B cell (primary cell): ENCODE measurements around the gene WDR5. TPM values are rescaled to one million over a fixed set of nuclear protein-coding genes. Genes with fewer than 3 reads are reported as not detected.

Experiments used
- ATAC-seq: fragments of 200-7000 bp; cut with Tn5 transposase; one replicate; pipeline ENCODE4 v1.10.0; 2021; ENCODE audit warnings: low read depth, mild to moderate bottlenecking, moderate number of reproducible peaks, moderate library complexity
- CTCF ChIA-PET: fragments of 350-600 bp; sonication (Branson Sonifier 250); formaldehyde crosslinking; loops from one replicate; lab custom pipeline; 2021; ENCODE audit warnings: antibody characterized with exemption, inconsistent platforms; lab: Charles Lee
- POLR2A ChIA-PET: fragments of 350-600 bp; sonication (Branson Sonifier 250); formaldehyde crosslinking; loops from one replicate; lab custom pipeline; 2021; ENCODE audit warnings: antibody characterized with exemption; lab: Charles Lee
- DNase-seq: peaks from one replicate; pipeline ENCODE4 v3.0.0; 2013
- H2AFZ ChIP-seq: 2 replicates; pipeline ENCODE4 v1.6.1; 2012; ENCODE audit warnings: mild to moderate bottlenecking, low read depth, low read length; ENCODE audit not compliant: insufficient read depth, poor library complexity, severe bottlenecking
- H3K27ac ChIP-seq, 2 donors: 1 replicate in 1 of 2; 2 replicates in 1 of 2; pipeline ENCODE4 v1.5.1; 2012 to 2013; ENCODE audit warnings: low read length in 2 of 2, mild to moderate bottlenecking in 2 of 2, moderate library complexity in 1 of 2
- H3K27me3 ChIP-seq, 4 experiments: fragments of 200-600 bp in 1 of 4; sonication (generic) in 1 of 4; replicated peaks in 1 of 4; 1 replicate in 2 of 4; 2 replicates in 2 of 4; pipeline versions ENCODE4 v1.6.1 to v1.7.0; 2013 to 2016; ENCODE audit warnings: low read length in 3 of 4, mild to moderate bottlenecking in 2 of 4, mixed read lengths in 1 of 4, moderate library complexity in 1 of 4; ENCODE audit not compliant: insufficient read depth in 4 of 4, control insufficient read depth in 3 of 4; ENCODE audit errors: control extremely low read depth in 1 of 4
- H3K36me3 ChIP-seq, 2 experiments: replicated peaks in 1 of 2; 1 replicate in 1 of 2; 2 replicates in 1 of 2; pipeline versions ENCODE4 v1.6.1 to v1.7.1; 2013; ENCODE audit warnings: low read length in 1 of 2; ENCODE audit not compliant: insufficient read depth in 2 of 2, control insufficient read depth in 1 of 2; ENCODE audit errors: control extremely low read depth in 1 of 2, extremely low read depth in 1 of 2
- H3K4me1 ChIP-seq, 2 donors: fragments of 200-600 bp in 1 of 2; sonication (generic) in 1 of 2; 1 replicate in 1 of 2; 2 replicates in 1 of 2; pipeline versions ENCODE4 v1.5.1 to v1.6.1; 2013 to 2017; ENCODE audit warnings: low read length in 2 of 2; ENCODE audit not compliant: control insufficient read depth in 2 of 2, insufficient read depth in 2 of 2
- H3K4me2 ChIP-seq: replicated peaks from 2 replicates; pipeline ENCODE3; 2012; ENCODE audit warnings: mild to moderate bottlenecking, low read depth, low read length; ENCODE audit not compliant: poor library complexity, severe bottlenecking
- H3K4me3 ChIP-seq, 5 experiments: fragments of 200-600 bp in 1 of 5; sonication (generic) in 1 of 5; 1 replicate in 3 of 5; 2 replicates in 2 of 5; pipeline versions ENCODE4 v1.5.1 to v1.7.0; 2011 to 2016; ENCODE audit warnings: low read length in 4 of 5, mild to moderate bottlenecking in 4 of 5, low read depth in 2 of 5, control low read depth in 1 of 5, moderate library complexity in 1 of 5; ENCODE audit not compliant: insufficient read depth in 1 of 5; ENCODE audit errors: control extremely low read depth in 1 of 5, extremely low read depth in 1 of 5
- H3K79me2 ChIP-seq: fragments of 200-600 bp; sonication (generic); one replicate; pipeline ENCODE4 v1.6.0; 2016; ENCODE audit warnings: low read length; ENCODE audit not compliant: control insufficient read depth, insufficient read depth
- H3K9ac ChIP-seq: fragments of 200-600 bp; sonication (generic); 2 replicates; pipeline ENCODE4 v1.6.1; 2017; ENCODE audit warnings: mild to moderate bottlenecking, low read length, moderate library complexity
- H3K9me3 ChIP-seq, 3 donors: one replicate each; pipeline versions ENCODE4 v1.6.1 to v1.7.1; 2013; ENCODE audit warnings: low read length in 2 of 3; ENCODE audit not compliant: control insufficient read depth in 2 of 3, insufficient read depth in 1 of 3; ENCODE audit errors: control extremely low read depth in 1 of 3
- H4K20me1 ChIP-seq: 2 replicates; pipeline ENCODE4 v1.6.0; 2012; ENCODE audit warnings: mild to moderate bottlenecking, low read length; ENCODE audit not compliant: insufficient read depth, control insufficient read depth, poor library complexity, severe bottlenecking
- H3K27ac Mint-ChIP-seq: one replicate; pipeline ENCODE4 v1.8.0; 2021; ENCODE audit warnings: mixed read lengths
- H3K27me3 Mint-ChIP-seq: one replicate; pipeline ENCODE4 v1.8.0; 2021; ENCODE audit warnings: mixed read lengths
- H3K4me1 Mint-ChIP-seq: one replicate; pipeline ENCODE4 v1.8.0; 2021; ENCODE audit warnings: mixed read lengths
- H3K4me3 Mint-ChIP-seq: one replicate; pipeline ENCODE4 v1.8.0; 2021; ENCODE audit warnings: mixed read lengths
- H3K9me3 Mint-ChIP-seq: one replicate; pipeline ENCODE4 v1.8.0; 2022; ENCODE audit warnings: mixed read lengths; ENCODE audit not compliant: insufficient read depth
- CTCF ChIP-seq: fragments of 200-600 bp; IDR thresholded peaks from one replicate; pipeline ENCODE4 v1.8.0; 2022; ENCODE audit warnings: antibody characterized with exemption, mild to moderate bottlenecking
- EZH2 ChIP-seq: IDR thresholded peaks from 2 replicates; pipeline ENCODE4 v1.6.1; 2012; ENCODE audit warnings: borderline replicate concordance, low read depth, mild to moderate bottlenecking, moderate library complexity, low read length; ENCODE audit not compliant: insufficient read depth, poor library complexity, severe bottlenecking
- WGBS: methylation state at CpG from one replicate; pipeline ENCODE4 v1.1.5; 2013; ENCODE audit warnings: missing lambda C conversion rate; ENCODE audit not compliant: insufficient coverage; 5-methylcytosine and 5-hydroxymethylcytosine counted together
- intact Hi-C: fragments of 100-400 bp; cut with micrococcal nuclease; formaldehyde crosslinking; loops from one replicate; pipeline ENCODE4 v1.10.0; 2022
- polyA plus RNA-seq: library from polyadenylated mRNA; depleted of rRNA; stranded (reverse); fragments of >200 nt; gene quantifications from 2 replicates; pipeline ENCODE4 v1.2.3, GENCODE V29; 2012
- total RNA-seq, 2 donors: library from RNA; stranded (reverse); fragments of 120-200 nt in 1 of 2; gene quantifications; 1 replicate in 1 of 2; 2 replicates in 1 of 2; pipeline versions ENCODE4 v1.2.3 to v1.2.4, GENCODE V29; 2013 to 2022

WDR5 gene
- total and polyA plus RNA-seq, 2 donors (not counting 1 experiment from before 2014, with no cell fraction given): 18.0 to 23.8 TPM

- H2AFZ ChIP-seq: no peak overlapping the region
- no peak overlapping the region for H3K9ac ChIP-seq
- H3K4me2 ChIP-seq: no peak overlapping the region
- H3K4me3 ChIP-seq: no peak overlapping the region
- no peak for ATAC-seq
- H3K4me1 ChIP-seq: peaks cover 22 to 30% of the 10 kb centered on the region in 2 donors
- no peak overlapping the region for H3K27ac ChIP-seq
- no peak overlapping the region for H3K4me3 Mint-ChIP-seq
- H3K27me3 ChIP-seq: no peaks in the 10 kb centered on the region
- intact Hi-C loops: no loop called here
- peaks cover 33% of the 10 kb centered on the region for H3K4me1 Mint-ChIP-seq
- POLR2A ChIA-PET: no interaction called here
- H3K36me3 ChIP-seq: peaks cover 8 to 34% of the 10 kb centered on the region in 2 experiments
- 99% methylated on average over 7 of the region's 11 CpGs for WGBS
- H3K9me3 ChIP-seq: peaks cover 0 to 5% (median 0%) of the 10 kb centered on the region in 3 donors
- no peak overlapping the region for H3K27ac Mint-ChIP-seq
- peaks cover 55% of the 10 kb centered on the region for H3K79me2 ChIP-seq
- H3K9me3 Mint-ChIP-seq: no peaks in the 10 kb centered on the region
- peaks cover 41% of the 10 kb centered on the region for H4K20me1 ChIP-seq
- no peaks in the 10 kb centered on the region for H3K27me3 Mint-ChIP-seq
- no peak for DNase-seq
- CTCF ChIA-PET: interaction anchor here (1.2 kb wide), 1 partner anchor 24 kb away, joined by 3 read pairs; no protein-coding TSS in a partner anchor
- TF ChIP-seq CTCF (no peak), EZH2 (no peak)
These were observed 3.2 kb downstream of the WDR5 start for GRCh38 chr9:134139081-134139480.

- no peaks in the 10 kb centered on the region for H3K9me3 ChIP-seq
- no peak overlapping the region for H3K4me3 Mint-ChIP-seq
- no peaks in the 10 kb centered on the region for H3K9me3 Mint-ChIP-seq
- H3K4me1 ChIP-seq: peaks cover 10 to 15% of the 10 kb centered on the region in 2 donors
- H3K27me3 Mint-ChIP-seq: no peaks in the 10 kb centered on the region
- CTCF ChIA-PET: no interaction called here
- no peak overlapping the region for H2AFZ ChIP-seq
- intact Hi-C loops: no loop called here
- H3K27me3 ChIP-seq: no peaks in the 10 kb centered on the region
- H3K79me2 ChIP-seq: peaks cover 34% of the 10 kb centered on the region
- H3K4me2 ChIP-seq: no peak overlapping the region
- H3K9ac ChIP-seq: no peak overlapping the region
- H3K36me3 ChIP-seq: peaks cover 9 to 58% of the 10 kb centered on the region in 2 experiments
- peaks cover 18% of the 10 kb centered on the region for H3K4me1 Mint-ChIP-seq
- H4K20me1 ChIP-seq: peaks cover 33% of the 10 kb centered on the region
- TF ChIP-seq CTCF (no peak), EZH2 (no peak)
- H3K27ac ChIP-seq: no peak overlapping the region
- ATAC-seq (no peak), DNase-seq (no peak)
- 97% methylated on average over 7 of the region's 13 CpGs for WGBS
- H3K4me3 ChIP-seq: no peak overlapping the region
- H3K27ac Mint-ChIP-seq: no peak overlapping the region
- POLR2A ChIA-PET: no interaction called here
These were observed 6.0 kb downstream of the WDR5 start for GRCh38 chr9:134141906-134142305.
